CD4-positive, alpha-beta T cell treated with Interleukin-6 at 100 ng/mL for 8 hours (primary cell): ENCODE data around the gene MMP28.
"Not testable (repeated sequence)": the region's sequence is repeated elsewhere in the genome, so short reads cannot be mapped to it uniquely, and the experiment has no call there.

Experiments
- DNase-seq: peaks from one replicate; pipeline ENCODE4 v3.0.0-alpha.2; 2020; ENCODE audit warnings: mixed read lengths, low spot score

The MMP28 gene

GRCh38 chr17:35765756-35766488 is 29.5 kb downstream of the MMP28 start:
- no peak for DNase-seq

GRCh38 chr17:35765086-35765710 is 30.2 kb downstream of the MMP28 start:
- DNase-seq: no peak

DNA sequence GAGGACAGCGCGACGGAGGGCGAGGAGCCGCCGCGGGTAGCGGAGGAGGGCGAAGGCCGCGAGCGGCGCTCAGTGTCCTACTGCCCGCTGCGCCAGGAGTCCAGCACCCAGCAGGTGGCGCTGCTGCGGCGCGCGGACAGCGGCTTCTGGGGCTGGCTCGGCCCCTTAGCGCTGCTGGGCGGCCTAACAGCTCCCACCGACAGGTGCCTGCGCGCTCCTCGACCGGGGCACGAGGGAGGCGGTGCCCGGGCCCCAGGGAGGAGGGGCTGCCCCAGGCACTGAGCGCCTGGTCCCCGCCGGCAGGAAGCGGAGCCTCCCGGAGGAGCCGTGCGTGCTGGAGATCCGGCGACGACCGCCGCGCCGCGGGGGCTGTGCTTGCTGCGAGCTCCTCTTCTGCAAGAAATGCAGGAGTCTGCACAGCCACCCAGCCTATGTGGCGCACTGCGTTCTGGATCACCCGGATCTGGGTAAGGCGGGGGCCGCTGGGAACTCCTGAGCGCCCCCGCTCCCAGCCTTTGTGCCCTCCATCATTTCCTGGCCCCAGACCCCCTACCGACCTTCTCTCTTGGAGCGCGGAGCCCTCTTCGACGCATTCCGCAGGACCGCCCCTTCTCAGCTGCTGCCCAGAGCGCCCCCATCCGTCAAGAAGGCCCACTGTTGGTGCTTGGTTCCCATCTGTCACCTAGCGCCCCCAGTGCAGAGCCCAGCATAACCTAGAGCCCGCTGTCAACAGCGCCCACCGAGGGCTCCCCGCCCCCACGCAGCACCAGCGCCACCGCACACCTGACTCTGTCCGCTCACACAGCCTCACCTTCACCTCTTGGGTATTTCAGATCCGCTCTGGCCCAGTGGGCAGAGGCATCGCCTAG is 31.1 kb downstream of the MMP28 start:
- peak; percentile 87 for DNase-seq

DNA sequence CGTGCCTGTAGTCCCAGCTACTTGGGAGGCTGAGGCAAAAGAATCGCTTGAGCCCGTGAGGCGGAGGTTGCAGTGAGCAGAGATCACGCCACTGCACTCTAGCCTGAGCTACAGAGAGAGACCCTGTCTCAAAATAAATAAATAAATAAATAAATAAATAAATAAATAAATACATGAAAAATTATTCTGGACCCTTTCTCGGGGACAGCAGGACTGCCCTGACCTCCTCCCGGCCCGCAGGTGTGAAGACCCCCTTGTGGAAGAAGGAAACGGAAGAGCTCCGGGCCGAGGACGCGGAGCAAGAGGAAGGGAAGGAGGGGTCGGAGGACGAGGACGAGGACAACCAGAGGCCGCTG is 31.7 kb downstream of the MMP28 start:
- DNase-seq: no peak

DNA sequence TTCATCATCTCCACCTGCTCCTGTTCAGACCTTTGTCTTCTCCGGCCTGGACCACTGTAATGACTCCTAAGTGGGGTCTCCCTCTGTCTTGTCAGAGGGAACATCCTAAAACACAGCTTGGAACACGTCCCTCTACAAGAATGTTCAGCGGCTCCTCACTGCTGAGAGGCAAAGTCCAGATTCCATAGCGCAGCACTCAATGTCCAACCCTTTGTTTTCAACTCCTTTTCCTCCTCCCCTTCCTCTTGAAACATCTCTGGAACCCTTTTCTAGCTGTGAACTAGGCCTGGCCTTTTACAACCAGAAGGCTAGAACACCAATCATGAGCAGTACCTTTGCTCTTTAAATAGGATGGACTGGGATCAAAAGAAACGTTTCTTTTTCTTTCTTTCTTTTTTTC is 33.8 kb downstream of the MMP28 start:
- no peak for DNase-seq

- no peak for DNase-seq
Observed at GRCh38 chr17:35760587-35760986, 34.9 kb downstream of the MMP28 start, which contains the start of gene C17orf50. TSS of gene C17orf50 (plus strand) at chr17:35760887. CDS start at chr17:35760942, 55 bp downstream.

DNA sequence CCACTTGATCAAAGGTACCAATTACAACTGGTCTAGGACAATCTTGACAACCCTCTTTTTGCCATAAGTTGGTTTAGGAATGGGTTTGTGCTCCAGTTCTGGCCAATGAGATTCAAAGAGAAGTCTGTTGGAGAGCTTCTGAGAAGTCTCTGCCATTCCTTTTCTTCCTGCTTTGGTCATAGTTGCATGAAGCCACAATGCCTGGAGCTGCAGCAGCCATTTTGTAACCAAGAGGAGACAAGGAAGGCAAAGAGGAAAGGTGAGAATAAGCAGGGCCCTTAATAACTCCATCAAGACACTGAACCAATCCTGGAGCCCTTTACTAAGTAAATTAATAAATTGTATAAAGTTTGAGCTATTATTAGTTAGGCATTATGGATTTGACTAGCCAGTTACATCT is 38.2 kb downstream of the MMP28 start:
- DNase-seq: no peak

DNA sequence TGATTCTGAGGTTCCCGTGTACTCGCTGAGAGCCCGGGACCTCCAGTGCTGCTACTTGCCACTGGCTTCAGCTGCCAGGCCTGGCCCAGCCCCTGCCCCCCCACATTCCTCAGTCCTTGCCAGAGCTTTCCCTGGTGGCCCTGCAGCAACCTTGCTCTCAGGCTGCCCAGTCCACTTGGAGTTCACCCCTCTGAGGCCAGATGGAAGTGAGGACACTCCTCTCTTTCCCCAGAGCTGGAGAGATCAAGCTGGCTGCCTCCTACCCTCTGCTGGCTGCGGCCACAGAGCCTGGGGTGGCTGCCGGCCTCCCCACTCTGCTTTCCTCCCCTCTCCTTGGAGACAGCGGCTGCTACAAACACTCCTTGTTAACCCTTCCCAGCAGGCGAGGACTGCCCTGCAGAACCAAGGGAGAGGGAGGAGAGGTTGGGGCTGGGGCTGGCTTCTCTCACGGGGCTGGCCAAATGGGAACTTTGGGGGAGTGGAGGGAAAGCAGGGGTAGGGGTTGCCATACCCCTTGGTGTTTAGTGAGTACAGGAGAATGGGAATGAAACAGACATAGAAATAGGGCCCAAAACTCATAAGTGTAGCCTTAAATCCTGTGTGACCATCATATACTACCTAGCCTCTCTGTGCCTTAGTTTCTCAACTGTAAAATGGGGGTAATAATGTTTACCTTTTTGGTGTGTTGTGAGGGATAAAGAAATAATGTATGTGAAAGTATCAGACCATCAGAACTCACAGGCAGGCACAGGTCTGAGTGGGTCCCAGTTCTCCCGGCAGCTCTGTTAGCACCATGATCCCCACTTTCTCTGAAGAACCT is 42.3 kb downstream of the MMP28 start, which contains the start of gene GAS2L2:
GAS2L2 (minus strand) TSS at position 295 of the 820 bp plus-strand sequence. CDS start 389 bp downstream, outside the sequence.
- DNase-seq: no peak

DNA sequence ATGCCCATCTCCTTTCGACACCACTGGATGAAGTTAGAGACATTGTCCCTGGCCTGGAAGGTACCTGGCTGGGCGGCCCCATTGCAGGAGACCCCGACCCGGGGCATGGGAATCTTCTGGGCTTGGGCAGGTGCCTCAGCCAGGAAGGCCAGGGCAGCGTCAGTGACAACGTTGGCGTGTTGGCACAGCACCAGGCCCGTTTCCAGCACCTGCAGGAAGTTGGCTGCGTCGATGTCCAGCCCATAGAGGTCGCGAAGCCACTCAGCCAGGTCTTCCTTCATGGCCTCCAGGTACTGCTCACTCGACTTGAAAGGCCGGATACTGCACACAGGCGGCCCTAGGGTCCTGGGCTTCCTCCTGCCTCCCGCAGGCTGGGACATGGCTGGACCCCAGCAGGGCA is 43.0 kb downstream of the MMP28 start:
- no peak for DNase-seq

GRCh38 chr17:35751541-35751940 is 43.9 kb downstream of the MMP28 start:
- not testable (repeated sequence) for DNase-seq

DNA sequence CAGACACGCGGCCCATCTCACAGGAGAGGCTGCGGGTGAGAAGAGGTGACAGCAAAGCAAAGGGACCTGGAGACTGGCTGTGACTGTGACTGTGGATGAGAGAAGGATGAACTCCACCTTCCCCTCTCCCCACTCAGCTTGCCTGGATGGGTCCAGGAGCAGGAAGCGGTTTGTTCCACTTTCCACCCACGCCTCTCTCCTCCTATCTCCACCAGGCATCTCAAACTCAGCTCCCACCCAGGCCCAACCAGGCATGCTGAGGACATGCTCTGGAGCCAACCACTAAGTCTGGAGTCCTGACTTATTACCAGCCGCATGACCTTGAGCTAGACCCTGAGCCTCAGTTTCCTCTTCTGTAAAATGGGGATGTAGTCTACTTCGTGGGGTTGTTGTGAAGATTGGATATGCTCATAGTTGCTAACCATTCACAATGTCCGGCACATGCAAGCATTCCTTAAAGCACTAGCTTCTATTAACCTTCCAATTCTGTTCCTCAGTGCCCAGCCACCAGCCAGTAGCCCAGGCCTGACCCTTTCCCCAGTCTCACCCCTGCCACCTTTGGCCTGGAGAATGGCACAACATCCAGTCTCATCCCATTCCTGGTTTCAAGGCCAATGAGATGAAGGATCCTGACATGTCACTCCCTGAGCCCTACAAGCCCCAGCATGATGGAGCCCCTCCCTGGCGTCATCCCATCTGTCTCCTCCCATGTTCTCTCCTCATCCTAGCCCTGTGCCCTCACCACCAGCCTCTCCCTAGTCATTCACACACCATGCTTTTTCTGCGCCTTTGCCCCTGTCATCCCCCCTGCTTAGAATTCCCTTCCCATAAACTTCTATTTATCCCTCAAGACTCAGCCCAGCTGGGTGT is 44.7 kb downstream of the MMP28 start:
- no peak for DNase-seq

DNA sequence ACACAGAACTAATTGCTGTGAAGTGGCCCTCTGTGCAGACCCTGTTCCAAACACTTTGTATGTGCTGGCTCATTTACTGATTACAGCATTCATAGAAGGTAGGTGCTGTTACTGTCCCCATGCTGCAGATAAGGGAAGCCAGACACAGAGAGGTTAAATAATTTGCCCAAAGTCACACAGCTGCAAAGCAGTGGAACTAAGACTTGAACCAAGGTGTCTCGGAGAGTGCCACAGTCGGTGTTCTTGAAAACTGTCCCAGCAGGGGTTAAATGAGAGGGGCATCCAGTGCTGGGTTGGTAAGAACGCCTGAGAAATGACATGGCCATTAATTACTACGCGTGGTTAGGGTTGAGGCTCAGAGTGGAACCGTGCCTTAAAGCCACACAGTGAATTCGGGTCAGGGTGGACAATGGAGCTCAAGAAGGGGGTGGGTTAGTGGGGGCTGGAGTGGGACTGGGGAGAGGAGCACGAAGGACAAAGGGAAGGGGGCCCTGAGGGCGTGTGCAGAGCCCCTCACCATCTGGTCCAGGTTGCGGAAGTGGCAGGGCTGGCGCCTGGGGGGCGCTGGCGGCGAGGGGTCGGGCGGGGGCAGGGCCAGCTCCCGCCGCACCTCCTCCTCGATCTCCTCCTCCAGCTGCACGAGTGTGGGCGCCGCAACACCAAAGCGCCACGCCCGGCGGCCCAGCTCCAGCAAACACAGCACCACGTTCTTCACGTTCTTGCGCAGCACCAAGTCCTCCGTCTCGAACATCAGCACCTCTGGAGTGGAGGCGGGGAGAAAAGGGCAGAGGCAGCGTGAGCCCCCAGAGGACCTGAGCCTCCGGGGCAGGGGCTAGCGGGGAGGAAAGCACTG is 45.7 kb downstream of the MMP28 start:
- no peak for DNase-seq

DNA sequence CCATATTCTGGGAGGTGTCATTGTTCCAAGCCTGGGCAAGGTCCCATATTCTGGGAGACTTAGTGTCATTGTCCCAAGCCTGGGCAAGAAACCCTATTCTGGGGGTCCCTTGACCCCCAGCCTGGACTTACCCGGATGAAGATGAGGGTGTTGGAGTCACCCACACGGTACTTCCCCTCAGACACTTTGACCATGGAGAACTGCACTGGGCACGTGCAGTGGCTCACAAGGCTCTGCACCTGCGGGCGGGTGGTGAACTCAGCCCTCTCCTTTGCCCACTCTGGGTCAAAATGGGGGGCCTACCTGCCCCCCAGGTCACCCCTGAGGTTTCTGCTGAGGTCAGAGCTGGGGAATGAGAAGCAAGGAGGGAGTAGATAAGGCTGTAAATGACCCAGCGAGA is 46.5 kb downstream of the MMP28 start:
- DNase-seq: no peak

DNA sequence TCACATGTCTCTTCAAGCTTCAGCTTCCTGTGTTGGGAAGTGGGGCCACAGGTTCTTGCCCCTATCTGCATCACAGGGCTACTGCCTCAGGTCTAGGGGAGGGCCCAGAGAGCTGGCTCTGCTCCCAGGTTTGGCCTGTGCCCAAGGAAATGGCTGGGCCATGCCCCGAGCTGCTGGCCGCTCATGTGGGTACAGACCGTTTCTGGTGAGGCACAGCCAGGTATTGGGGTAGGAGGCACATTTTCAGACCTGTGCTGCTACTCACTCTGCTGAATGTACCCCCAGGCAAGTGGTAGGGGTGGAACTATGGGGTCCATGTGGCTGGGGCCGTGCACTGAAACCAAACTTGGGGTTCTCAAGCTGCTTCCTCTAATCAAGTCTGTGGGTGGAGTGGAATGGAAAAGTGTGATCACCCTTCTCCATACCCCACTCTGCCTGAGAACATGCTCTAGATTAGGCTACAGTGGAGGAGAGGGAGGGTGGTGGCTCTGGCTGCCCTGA is 47.0 kb downstream of the MMP28 start:
- no peak for DNase-seq

DNA sequence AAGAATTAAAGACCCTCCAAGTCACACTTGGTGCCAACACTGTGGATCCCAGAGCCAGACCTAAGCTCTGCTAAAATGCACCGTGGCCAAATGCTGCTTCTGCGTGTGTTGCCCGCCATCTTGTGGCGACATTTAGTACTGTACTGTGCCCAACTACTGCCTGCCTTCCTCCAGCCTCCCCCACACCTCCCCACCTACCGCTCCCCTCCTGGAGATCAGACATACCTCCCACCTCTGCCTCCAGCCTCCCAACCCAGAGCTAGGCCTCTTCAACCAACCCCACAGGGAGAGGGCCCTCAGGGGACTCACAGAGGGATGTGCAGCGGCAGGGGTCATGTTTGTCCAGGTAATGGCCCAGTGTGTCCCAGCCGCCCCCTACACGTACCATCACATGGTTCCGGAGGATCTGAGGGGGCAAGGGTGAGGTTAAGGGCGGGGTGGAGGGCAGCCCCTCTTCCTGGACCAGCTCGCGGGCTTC is 47.9 kb downstream of the MMP28 start:
- DNase-seq: peak; percentile 73

- DNase-seq: no peak
Observed at GRCh38 chr17:35745749-35746320, 49.6 kb downstream of the MMP28 start.

DNA sequence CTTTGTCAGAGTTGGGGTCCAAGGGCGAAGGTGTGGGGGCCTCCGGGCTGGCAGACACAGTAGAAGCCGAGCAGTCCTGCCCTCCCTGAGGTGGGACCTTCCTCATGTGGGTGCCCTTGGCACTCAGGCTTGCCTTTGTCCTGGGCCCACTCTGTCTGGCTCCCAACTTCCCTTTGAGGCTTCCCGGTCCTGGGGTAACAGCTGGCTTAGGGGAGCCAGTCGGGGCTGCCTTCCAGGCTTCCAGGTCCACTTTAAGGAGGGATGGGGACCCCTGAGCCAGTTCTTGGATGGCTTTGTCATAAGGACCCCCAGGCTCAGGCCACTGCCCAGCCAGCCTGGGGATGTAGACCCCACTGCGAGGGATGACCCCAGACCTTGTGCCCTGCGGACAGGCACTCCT is 50.2 kb downstream of the MMP28 start:
- DNase-seq: no peak

GRCh38 chr17:35744830-35745229 is 50.6 kb downstream of the MMP28 start:
- DNase-seq: no peak
